ENCODE data around the gene PCDHB12. TPM values are rescaled to one million over a fixed set of nuclear protein-coding genes. Genes with fewer than 3 reads are reported as not detected.
"Not testable (repeated sequence)": the region's sequence is repeated elsewhere in the genome, so short reads cannot be mapped to it uniquely, and the experiment has no call there.

The PCDHB12 gene
- total RNA-seq: 1 to 10 TPM in 3 of 4 donors, under 1 TPM in 1; 0.67 to 5.1 (median 3.4) TPM

DNA sequence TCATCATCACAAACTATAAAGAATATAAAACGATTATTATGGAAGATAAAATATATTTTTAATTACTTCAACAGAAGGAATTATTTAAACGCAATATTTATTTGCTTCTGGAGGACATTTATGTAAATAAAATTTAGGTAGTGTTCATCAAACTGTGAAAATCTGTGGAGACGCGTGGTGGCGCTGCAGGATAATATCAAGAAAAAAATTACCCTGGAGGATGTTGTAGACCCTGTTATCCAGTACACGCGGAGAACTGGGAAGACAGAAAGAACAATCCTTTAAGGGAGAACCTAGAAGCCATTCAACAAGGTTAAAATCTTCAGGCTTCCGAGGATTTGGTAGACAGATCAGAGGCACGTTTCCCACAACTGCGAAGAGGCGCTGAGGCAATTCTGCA, at the start of gene PCDHB12:
PCDHB12 (plus strand) TSS at position 242 of the 400 bp plus-strand sequence. CDS start 189 bp downstream, outside the sequence.
- H3K4me3 ChIP-seq: peak within 1 kb of the TSS in 1 of 2 donors; percentile 21
- 23 to 24% methylated on average over 11 of the region's 11 CpGs for WGBS, 2 donors (ENCODE audit: low coverage in 1 of 2)
- no peak for TF ChIP-seq POLR2A (IDR thresholded peaks at IDR 0.05)
- TF ChIP-seq CTCF (IDR thresholded peaks at IDR 0.05): peak in 3 of 4 experiments; percentile 14 to 30 (median 14)
- no peak for TF ChIP-seq EP300 (IDR thresholded peaks at IDR 0.05)
- peaks cover 0 to 88% (median 3%) of the 10 kb centered on the region in 3 donors for H3K9me3 ChIP-seq
- H3K27ac ChIP-seq: no peak within 1 kb of the TSS
- H3K4me1 ChIP-seq: no peaks in the 10 kb centered on the region
- H3K36me3 ChIP-seq: no peaks in the 10 kb centered on the region
- H3K27me3 ChIP-seq: peaks cover 15% of the 10 kb centered on the region
- ATAC-seq: no peak

DNA sequence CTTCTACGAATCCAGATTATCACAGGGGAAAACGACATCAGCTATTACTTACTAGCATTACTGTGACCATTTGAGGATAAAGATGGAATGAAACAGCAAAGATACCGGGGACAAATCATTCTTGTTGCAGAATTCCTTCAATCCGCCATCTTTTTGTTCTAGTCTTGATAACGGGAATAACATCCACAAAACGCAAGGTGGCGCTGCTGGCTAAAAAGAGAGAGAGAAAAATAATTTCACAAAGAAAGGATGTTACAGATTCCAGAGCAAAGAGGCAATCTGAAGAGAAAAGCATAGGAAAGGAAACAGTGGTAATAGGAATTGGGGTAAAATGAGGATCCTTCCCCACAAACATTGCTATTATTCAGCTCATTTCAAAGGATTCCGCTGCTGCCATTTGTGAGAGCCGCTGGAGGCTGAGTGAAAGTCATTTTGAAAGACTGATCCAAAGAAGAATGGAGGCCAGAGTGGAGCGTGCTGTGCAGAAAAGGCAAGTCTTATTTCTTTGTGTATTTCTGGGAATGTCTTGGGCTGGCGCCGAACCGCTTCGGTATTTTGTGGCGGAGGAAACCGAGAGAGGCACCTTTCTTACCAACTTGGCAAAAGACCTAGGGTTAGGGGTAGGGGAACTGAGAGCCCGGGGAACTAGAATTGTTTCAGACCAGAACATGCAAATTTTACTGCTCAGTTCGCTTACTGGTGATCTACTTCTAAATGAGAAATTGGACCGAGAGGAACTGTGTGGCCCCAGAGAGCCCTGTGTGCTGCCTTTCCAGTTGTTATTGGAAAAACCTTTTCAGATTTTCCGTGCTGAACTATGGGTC, 35.9 kb upstream of the PCDHB12 start, which contains the start of gene PCDHB7:
PCDHB7 (plus strand) TSS at position 264 of the 824 bp plus-strand sequence; CDS start at position 456, 192 bp downstream.
- no peaks in the 10 kb centered on the region for H3K4me1 ChIP-seq
- TF ChIP-seq CTCF (IDR thresholded peaks at IDR 0.05) (peak; percentile 12 to 43 (median 25)), POLR2AphosphoS5 (IDR thresholded peaks at IDR 0.05) (no peak)
- H3K27me3 ChIP-seq: peaks cover 49% of the 10 kb centered on the region
- whole genome bisulfite sequencing, 2 donors (ENCODE audit: low coverage in 1 of 2): 21 to 45% methylated on average over 12 to 20 of the region's 20 CpGs
- no peaks in the 10 kb centered on the region for H3K36me3 ChIP-seq
- no peak for ATAC-seq
- H3K4me3 ChIP-seq: peak within 1 kb of the TSS in 1 of 2 donors; percentile 33
- no peak within 1 kb of the TSS for H3K27ac ChIP-seq
- peaks cover 3 to 68% (median 3%) of the 10 kb centered on the region in 3 donors for H3K9me3 ChIP-seq

DNA sequence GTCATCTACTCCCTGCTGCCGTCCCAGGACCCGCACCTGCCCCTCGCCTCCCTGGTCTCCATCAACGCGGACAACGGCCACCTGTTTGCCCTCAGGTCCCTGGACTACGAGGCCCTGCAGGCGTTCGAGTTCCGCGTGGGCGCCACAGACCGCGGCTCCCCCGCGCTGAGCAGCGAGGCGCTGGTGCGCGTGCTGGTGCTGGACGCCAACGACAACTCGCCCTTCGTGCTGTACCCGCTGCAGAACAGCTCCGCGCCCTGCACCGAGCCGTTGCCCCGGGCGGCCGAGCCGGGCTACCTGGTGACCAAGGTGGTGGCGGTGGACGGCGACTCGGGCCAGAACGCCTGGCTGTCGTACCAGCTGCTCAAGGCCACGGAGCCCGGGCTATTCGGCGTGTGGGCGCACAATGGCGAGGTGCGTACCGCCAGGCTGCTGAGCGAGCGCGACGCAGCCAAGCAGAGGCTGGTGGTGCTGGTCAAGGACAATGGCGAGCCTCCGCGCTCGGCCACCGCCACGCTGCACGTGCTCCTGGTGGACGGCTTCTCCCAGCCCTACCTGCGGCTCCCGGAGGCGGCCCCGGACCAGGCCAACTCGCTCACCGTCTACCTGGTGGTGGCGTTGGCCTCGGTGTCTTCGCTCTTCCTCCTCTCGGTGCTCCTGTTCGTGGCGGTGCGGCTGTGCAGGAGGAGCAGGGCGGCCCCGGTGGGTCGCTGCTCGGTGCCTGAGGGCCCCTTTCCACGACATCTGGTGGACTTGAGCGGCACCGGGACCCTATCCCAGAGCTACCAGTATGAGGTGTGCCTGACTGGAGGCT, 34.0 kb upstream of the PCDHB12 start:
- 39 to 50% methylated on average over 3 to 13 of the region's 79 CpGs for WGBS, 2 donors (ENCODE audit: low coverage in 1 of 2)
- not testable (repeated sequence) for ATAC-seq, H3K4me3 ChIP-seq

DNA sequence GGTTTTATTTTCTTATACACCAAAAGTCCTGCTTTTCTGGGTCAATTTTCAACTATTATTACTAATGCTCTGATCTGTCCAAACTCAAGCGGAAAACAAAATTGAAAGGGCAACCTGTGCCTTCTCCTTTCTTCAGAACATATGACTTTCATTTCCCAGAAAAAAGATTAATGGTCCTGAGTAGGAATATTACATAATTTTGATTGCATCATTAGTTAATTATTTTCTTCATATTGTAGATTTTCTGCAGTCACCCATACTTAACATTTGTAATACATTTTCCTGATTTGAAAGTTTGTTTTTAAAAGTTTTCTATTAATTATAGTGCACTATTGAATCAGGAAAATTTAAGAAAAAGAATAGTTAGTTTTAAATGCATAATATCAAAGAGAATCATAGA, 32.6 kb upstream of the PCDHB12 start:
- WGBS, 2 donors (ENCODE audit: low coverage in 1 of 2): 73 to 74% methylated on average over 1 of the region's 1 CpG
- no peak overlapping the region for H3K4me3 ChIP-seq
- no peaks in the 10 kb centered on the region for H3K4me1 ChIP-seq
- H3K36me3 ChIP-seq: no peaks in the 10 kb centered on the region
- peaks cover 70% of the 10 kb centered on the region for H3K27me3 ChIP-seq
- ATAC-seq: no peak
- H3K9me3 ChIP-seq: peaks cover 3 to 79% (median 3%) of the 10 kb centered on the region in 3 donors
- H3K27ac ChIP-seq: no peak overlapping the region
- no peak for TF ChIP-seq EP300 (IDR thresholded peaks at IDR 0.05)
- no peak for TF ChIP-seq POLR2A (IDR thresholded peaks at IDR 0.05)
- no peak for TF ChIP-seq CTCF (IDR thresholded peaks at IDR 0.05)
- no peak for TF ChIP-seq POLR2AphosphoS5 (IDR thresholded peaks at IDR 0.05)

More for the DNA sequence above, 34.0 kb upstream of the PCDHB12 start:
- H3K4me1 ChIP-seq, H3K36me3 ChIP-seq, H3K27ac ChIP-seq: not testable (repeated sequence)
- Histone ChIP-seq H3K27me3 (peaks cover 58% of the 10 kb centered on the region), H3K9me3 (peaks cover 3 to 72% (median 3%) of the 10 kb centered on the region in 3 donors)

DNA sequence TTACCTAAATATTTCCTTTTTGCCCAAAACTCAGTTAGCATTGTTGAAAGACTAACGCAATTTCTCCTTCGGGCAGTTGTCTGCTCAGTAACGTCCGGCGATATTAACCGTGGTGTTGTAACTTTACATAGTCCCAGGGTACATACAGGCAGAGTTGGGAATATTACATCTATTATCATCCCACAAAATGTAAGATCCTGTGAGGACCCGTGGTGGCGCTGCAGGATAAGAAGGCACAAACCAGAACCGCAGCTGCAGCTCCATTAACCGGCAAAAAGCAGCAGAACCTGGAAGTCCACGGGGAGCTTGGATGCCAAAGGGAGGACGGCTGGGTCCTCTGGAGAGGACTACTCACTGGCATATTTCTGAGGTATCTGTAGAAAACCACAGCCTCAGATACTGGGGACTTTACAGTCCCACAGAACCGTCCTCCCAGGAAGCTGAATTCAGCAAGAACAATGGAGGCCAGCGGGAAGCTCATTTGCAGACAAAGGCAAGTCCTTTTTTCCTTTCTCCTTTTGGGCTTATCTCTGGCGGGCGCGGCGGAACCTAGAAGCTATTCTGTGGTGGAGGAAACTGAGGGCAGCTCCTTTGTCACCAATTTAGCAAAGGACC, 30.8 kb upstream of the PCDHB12 start, which contains the start of gene PCDHB8:
PCDHB8 (plus strand) TSS at position 214 of the 615 bp plus-strand sequence; CDS start at position 459, 245 bp downstream.
- H3K9me3 ChIP-seq: peaks cover 3 to 81% (median 3%) of the 10 kb centered on the region in 3 donors
- WGBS, 2 donors (ENCODE audit: low coverage in 1 of 2): 33 to 41% methylated on average over 11 to 14 of the region's 18 CpGs

GRCh38 chr5:141179371-141179770, 29.1 kb upstream of the PCDHB12 start:
- H3K4me1 ChIP-seq, H3K27ac ChIP-seq, ATAC-seq, H3K36me3 ChIP-seq, H3K4me3 ChIP-seq: not testable (repeated sequence)
- H3K27me3 ChIP-seq: peaks cover 73% of the 10 kb centered on the region
- 29 to 60% methylated on average over 2 to 9 of the region's 39 CpGs for WGBS, 2 donors (ENCODE audit: low coverage in 1 of 2)
- peaks cover 3 to 80% (median 3%) of the 10 kb centered on the region in 3 donors for H3K9me3 ChIP-seq

More for the DNA sequence above, 30.8 kb upstream of the PCDHB12 start, which contains the start of gene PCDHB8:
- H3K4me3 ChIP-seq, H3K36me3 ChIP-seq, H3K27ac ChIP-seq, H3K4me1 ChIP-seq: not testable (repeated sequence)
- ATAC-seq: peak; percentile 10
- H3K27me3 ChIP-seq: peaks cover 72% of the 10 kb centered on the region

- Histone ChIP-seq H3K27me3 (peaks cover 72% of the 10 kb centered on the region), H3K9me3 (peaks cover 3 to 80% (median 3%) of the 10 kb centered on the region in 3 donors)
- no CpG with 5 or more reads among the region's 32 CpGs for WGBS, 2 donors (ENCODE audit: low coverage in 1 of 2)
- not testable (repeated sequence) for H3K4me1 ChIP-seq, H3K36me3 ChIP-seq, H3K27ac ChIP-seq, ATAC-seq, H3K4me3 ChIP-seq
Observed at GRCh38 chr5:141179876-141180275, 28.6 kb upstream of the PCDHB12 start.

Measured in gastroesophageal sphincter (tissue), 4 donors.